Erythroblast (primary cell): Measurements from ENCODE around the gene C9orf85.

ENCODE experiments used
- GATA1 ChIP-seq: IDR thresholded peaks from 2 replicates; pipeline ENCODE4 v1.6.1; 2011; ENCODE audit warnings: low read depth, mild to moderate bottlenecking, control low read depth, low read length, moderate library complexity
- POLR2A ChIP-seq: IDR thresholded peaks from 2 replicates; pipeline ENCODE4 v1.6.1; 2011; ENCODE audit warnings: mild to moderate bottlenecking, low read length

GRCh38 chr9:71879644-71880174, 31.7 kb upstream of the C9orf85 start:
- no peak for TF ChIP-seq POLR2A
- TF ChIP-seq GATA1, result no peak
